Natural killer cell (primary cell): ENCODE measurements around the gene PPFIBP2. TPM values are rescaled to one million over a fixed set of nuclear protein-coding genes. Genes with fewer than 3 reads are reported as not detected.

Experiments used
- ATAC-seq, 3 donors: fragments of 150-1000 bp in 2 of 3; fragments of 200-7000 bp in 1 of 3; cut with Tn5 transposase; 1 replicate in 1 of 3; 2 replicates in 2 of 3; pipeline ENCODE4 v1.10.0; 2021; ENCODE audit warnings: mild to moderate bottlenecking in 2 of 3, moderate library complexity in 2 of 3
- DNase-seq, 2 donors: peaks; one replicate each; pipeline versions ENCODE4 v3.0.0 to v3.0.0-alpha.2; 2013 to 2021; ENCODE audit warnings: mixed read lengths in 1 of 2
- H3K27ac ChIP-seq: one replicate; pipeline ENCODE4 v1.5.1; 2013; ENCODE audit warnings: mild to moderate bottlenecking, low read length
- H3K27me3 ChIP-seq: one replicate; pipeline ENCODE4 v1.6.1; 2013; ENCODE audit warnings: low read length; ENCODE audit not compliant: control insufficient read depth, insufficient read depth
- H3K36me3 ChIP-seq: one replicate; pipeline ENCODE4 v1.6.1; 2013; ENCODE audit warnings: low read length; ENCODE audit not compliant: control insufficient read depth, insufficient read depth
- H3K4me1 ChIP-seq: one replicate; pipeline ENCODE4 v1.6.1; 2013; ENCODE audit warnings: low read length; ENCODE audit not compliant: control insufficient read depth, insufficient read depth
- H3K4me3 ChIP-seq: one replicate; pipeline ENCODE4 v1.5.1; 2013; ENCODE audit warnings: low read length
- H3K9me3 ChIP-seq: one replicate; pipeline ENCODE4 v1.6.1; 2013; ENCODE audit warnings: low read length; ENCODE audit not compliant: control insufficient read depth, insufficient read depth
- H3K27ac Mint-ChIP-seq, 2 donors: one replicate each; pipeline ENCODE4 v1.8.0; 2022; ENCODE audit warnings: mild to moderate bottlenecking in 2 of 2, mixed read lengths in 2 of 2, moderate library complexity in 1 of 2
- H3K27me3 Mint-ChIP-seq, 2 donors: one replicate each; pipeline ENCODE4 v1.8.0; 2022; ENCODE audit warnings: low read depth in 2 of 2, mixed read lengths in 2 of 2
- H3K36me3 Mint-ChIP-seq: one replicate; pipeline ENCODE4 v1.8.0; 2022; ENCODE audit warnings: mixed read lengths
- H3K4me1 Mint-ChIP-seq, 2 donors: one replicate each; pipeline ENCODE4 v1.8.0; 2022; ENCODE audit warnings: mixed read lengths in 2 of 2
- H3K4me3 Mint-ChIP-seq: one replicate; pipeline ENCODE4 v1.8.0; 2022; ENCODE audit warnings: mild to moderate bottlenecking, moderate library complexity, mixed read lengths
- H3K9me3 Mint-ChIP-seq, 2 donors: one replicate each; pipeline ENCODE4 v1.8.0; 2022; ENCODE audit warnings: mixed read lengths in 2 of 2
- CTCF ChIP-seq: fragments of 200-600 bp; IDR thresholded peaks from one replicate; pipeline ENCODE4 v1.8.0; 2022; ENCODE audit warnings: antibody characterized with exemption
- WGBS: methylation state at CpG from one replicate; pipeline ENCODE4 v1.1.7; 2013; ENCODE audit warnings: missing lambda C conversion rate; ENCODE audit not compliant: insufficient coverage; 5-methylcytosine and 5-hydroxymethylcytosine counted together
- intact Hi-C: fragments of 100-400 bp; cut with micrococcal nuclease; formaldehyde crosslinking; loops from one replicate; pipeline ENCODE4 v1.14.2; 2022
- total RNA-seq, 4 donors: library from RNA; stranded (reverse); fragments of 120-200 nt in 1 of 4; gene quantifications; one replicate each; pipeline versions ENCODE4 v1.2.3 to v1.2.4, GENCODE V29; 2013 to 2022

The PPFIBP2 gene
- total RNA-seq, 3 donors from 2014 or later (not counting 1 experiment from before 2014, with no cell fraction given) = 15.1 to 23.7 (median 23.1) TPM

- H3K27ac ChIP-seq = no peak overlapping the region
Observed at GRCh38 chr11:7486781-7487140, 27.0 kb upstream of the PPFIBP2 start.

GRCh38 chr11:7487360-7487759 lies 26.4 kb upstream of the PPFIBP2 start:
- no peak for DNase-seq
- H3K27ac Mint-ChIP-seq = no peak overlapping the region
- no peaks in the 10 kb centered on the region for H3K36me3 Mint-ChIP-seq
- no peak overlapping the region for H3K4me3 Mint-ChIP-seq
- H3K27me3 ChIP-seq = no peaks in the 10 kb centered on the region
- no peaks in the 10 kb centered on the region for H3K4me1 ChIP-seq
- intact Hi-C loops = no loop called here
- no peaks in the 10 kb centered on the region for H3K9me3 Mint-ChIP-seq
- H3K36me3 ChIP-seq = no peaks in the 10 kb centered on the region
- H3K27me3 Mint-ChIP-seq = no peaks in the 10 kb centered on the region
- ATAC-seq = no peak
- no peak overlapping the region for H3K27ac ChIP-seq
- no peaks in the 10 kb centered on the region for H3K4me1 Mint-ChIP-seq
- WGBS = no CpG with 5 or more reads among the region's 2 CpGs
- no peaks in the 10 kb centered on the region for H3K9me3 ChIP-seq
- no peak for TF ChIP-seq CTCF
- H3K4me3 ChIP-seq = no peak overlapping the region

More at GRCh38 chr11:7486781-7487140, 27.0 kb upstream of the PPFIBP2 start:
- no peaks in the 10 kb centered on the region for H3K4me1 ChIP-seq
- WGBS = 95% methylated on average over 6 of the region's 6 CpGs
- Mint-ChIP-seq H3K4me1 (no peaks in the 10 kb centered on the region), H3K27me3 (no peaks in the 10 kb centered on the region), H3K36me3 (no peaks in the 10 kb centered on the region), H3K4me3 (no peak overlapping the region), H3K9me3 (no peaks in the 10 kb centered on the region), H3K27ac (no peak overlapping the region)
- TF ChIP-seq CTCF = no peak
- H3K4me3 ChIP-seq = no peak overlapping the region
- no peaks in the 10 kb centered on the region for H3K36me3 ChIP-seq
- intact Hi-C loops = no loop called here
- DNase-seq = no peak
- no peaks in the 10 kb centered on the region for H3K9me3 ChIP-seq
- no peaks in the 10 kb centered on the region for H3K27me3 ChIP-seq
- no peak for ATAC-seq

- Mint-ChIP-seq H3K9me3 (no peaks in the 10 kb centered on the region), H3K27ac (no peak overlapping the region), H3K4me3 (no peak overlapping the region), H3K36me3 (no peaks in the 10 kb centered on the region), H3K27me3 (no peaks in the 10 kb centered on the region), H3K4me1 (no peaks in the 10 kb centered on the region)
- Histone ChIP-seq H3K36me3 (no peaks in the 10 kb centered on the region), H3K9me3 (no peaks in the 10 kb centered on the region), H3K4me3 (no peak overlapping the region), H3K27me3 (no peaks in the 10 kb centered on the region), H3K27ac (no peak overlapping the region), H3K4me1 (no peaks in the 10 kb centered on the region)
- TF ChIP-seq CTCF = no peak
- WGBS = no CpG with 5 or more reads among the region's 1 CpG
- DNase-seq (no peak), ATAC-seq (no peak)
- intact Hi-C loops = no loop called here
Observed at GRCh38 chr11:7488681-7489080, 25.1 kb upstream of the PPFIBP2 start.

GRCh38 chr11:7489376-7489775 lies 24.4 kb upstream of the PPFIBP2 start:
- no peaks in the 10 kb centered on the region for H3K4me1 ChIP-seq
- H3K27me3 ChIP-seq = no peaks in the 10 kb centered on the region
- Mint-ChIP-seq H3K4me3 (no peak overlapping the region), H3K9me3 (no peaks in the 10 kb centered on the region), H3K27me3 (no peaks in the 10 kb centered on the region), H3K27ac (no peak overlapping the region), H3K4me1 (no peaks in the 10 kb centered on the region), H3K36me3 (no peaks in the 10 kb centered on the region)
- no peak for TF ChIP-seq CTCF
- H3K9me3 ChIP-seq = no peaks in the 10 kb centered on the region
- intact Hi-C loops = no loop called here
- no peak for ATAC-seq
- 89% methylated on average over 2 of the region's 2 CpGs for WGBS
- no peak overlapping the region for H3K4me3 ChIP-seq
- no peaks in the 10 kb centered on the region for H3K36me3 ChIP-seq
- no peak for DNase-seq
- H3K27ac ChIP-seq = no peak overlapping the region
